Measurements from ENCODE around the gene MYOZ3.

DNA sequence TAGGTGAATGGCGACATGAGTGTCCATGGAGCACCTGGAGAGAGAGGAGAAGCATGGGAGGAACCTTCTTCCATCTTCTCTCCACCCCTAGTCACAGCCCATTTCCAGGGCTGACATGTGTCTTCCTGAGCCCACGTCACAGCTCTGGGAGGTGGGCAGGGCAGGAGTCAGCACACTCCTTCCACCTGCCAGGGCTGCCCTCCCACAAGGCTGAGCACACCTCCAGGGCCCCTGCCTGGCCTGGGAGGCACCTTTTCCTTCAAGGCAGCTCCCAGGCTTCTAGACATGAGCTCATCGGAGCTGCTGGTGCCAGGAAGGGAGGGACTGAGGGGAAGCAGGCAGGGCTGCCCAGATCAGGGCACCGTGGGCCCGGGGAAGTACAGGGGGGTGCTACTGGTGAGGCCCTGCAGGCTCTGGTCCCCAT is 34.2 kb upstream of the MYOZ3 start:
- TF ChIP-seq POLR2AphosphoS5 (IDR thresholded peaks at IDR 0.05), result peak; percentile 50 to 61
- TF ChIP-seq, protein P1, sequence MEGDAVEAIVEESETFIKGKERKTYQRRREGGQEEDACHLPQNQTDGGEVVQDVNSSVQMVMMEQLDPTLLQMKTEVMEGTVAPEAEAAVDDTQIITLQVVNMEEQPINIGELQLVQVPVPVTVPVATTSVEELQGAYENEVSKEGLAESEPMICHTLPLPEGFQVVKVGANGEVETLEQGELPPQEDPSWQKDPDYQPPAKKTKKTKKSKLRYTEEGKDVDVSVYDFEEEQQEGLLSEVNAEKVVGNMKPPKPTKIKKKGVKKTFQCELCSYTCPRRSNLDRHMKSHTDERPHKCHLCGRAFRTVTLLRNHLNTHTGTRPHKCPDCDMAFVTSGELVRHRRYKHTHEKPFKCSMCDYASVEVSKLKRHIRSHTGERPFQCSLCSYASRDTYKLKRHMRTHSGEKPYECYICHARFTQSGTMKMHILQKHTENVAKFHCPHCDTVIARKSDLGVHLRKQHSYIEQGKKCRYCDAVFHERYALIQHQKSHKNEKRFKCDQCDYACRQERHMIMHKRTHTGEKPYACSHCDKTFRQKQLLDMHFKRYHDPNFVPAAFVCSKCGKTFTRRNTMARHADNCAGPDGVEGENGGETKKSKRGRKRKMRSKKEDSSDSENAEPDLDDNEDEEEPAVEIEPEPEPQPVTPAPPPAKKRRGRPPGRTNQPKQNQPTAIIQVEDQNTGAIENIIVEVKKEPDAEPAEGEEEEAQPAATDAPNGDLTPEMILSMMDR (IDR thresholded peaks at IDR 0.05), result no peak
- no peak for TF ChIP-seq POLR2A (IDR thresholded peaks at IDR 0.05; ENCODE audit: low read depth)
- no peak for TF ChIP-seq EP300 (IDR thresholded peaks at IDR 0.05)

Data from esophagus muscularis mucosa (tissue), 4 donors.